BLaER1 (cell line): ENCODE results near the gene PSMB1.
"Not testable (repeated sequence)": the region's sequence is repeated elsewhere in the genome, so short reads cannot be mapped to it uniquely, and the experiment has no call there.

Experiments used
- H3K27ac ChIP-seq: shearing (Covaris generic); formaldehyde crosslinking; 2 replicates; pipeline ENCODE4 v1.8.1; 2022
- H3K27me3 ChIP-seq: shearing (Covaris generic); formaldehyde crosslinking; 2 replicates; pipeline ENCODE4 v1.8.1; 2022
- H3K36me3 ChIP-seq: shearing (Covaris generic); formaldehyde crosslinking; 2 replicates; pipeline ENCODE4 v1.8.1; 2022
- H3K4me1 ChIP-seq: shearing (Covaris generic); formaldehyde crosslinking; 2 replicates; pipeline ENCODE4 v1.8.1; 2022
- H3K4me2 ChIP-seq: shearing (Covaris generic); formaldehyde crosslinking; 2 replicates; pipeline ENCODE4 v1.8.1; 2022
- H3K4me3 ChIP-seq: shearing (Covaris generic); formaldehyde crosslinking; 2 replicates; pipeline ENCODE4 v1.8.1; 2022
- H3K9ac ChIP-seq: shearing (Covaris generic); formaldehyde crosslinking; 2 replicates; pipeline ENCODE4 v1.8.1; 2022
- H3K9me3 ChIP-seq: shearing (Covaris generic); formaldehyde crosslinking; 2 replicates; pipeline ENCODE4 v1.8.1; 2022
- H4K20me1 ChIP-seq: shearing (Covaris generic); formaldehyde crosslinking; 2 replicates; pipeline ENCODE4 v1.8.1; 2022
- Cebpa-rat ChIP-seq: shearing (Covaris generic); IDR thresholded peaks from 2 replicates; pipeline ENCODE4 v1.8.1; 2022

Gene PSMB1

DNA sequence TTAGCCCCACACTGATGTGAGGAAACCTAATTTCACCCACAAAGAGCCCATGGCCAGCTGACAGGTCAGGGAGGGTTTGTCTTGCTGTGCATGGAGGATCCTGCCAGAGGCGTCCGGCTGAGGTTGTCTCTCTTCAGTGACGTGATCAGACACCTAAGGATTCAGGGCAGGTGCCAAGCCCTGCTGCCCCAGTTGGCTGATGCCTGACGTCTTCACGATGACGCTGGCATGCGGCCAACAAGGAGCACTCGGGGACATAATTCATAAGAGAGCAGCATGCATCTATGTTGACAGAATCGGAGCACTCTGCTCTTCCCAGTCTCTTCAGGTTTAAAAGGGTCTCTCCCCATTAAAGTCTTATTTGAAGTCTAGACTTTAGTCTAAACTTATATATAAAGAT is 47.8 kb downstream of the PSMB1 start:
- H4K20me1 ChIP-seq, result no peaks in the 10 kb centered on the region
- no peaks in the 10 kb centered on the region for H3K27me3 ChIP-seq
- no peaks in the 10 kb centered on the region for H3K4me1 ChIP-seq
- TF ChIP-seq Cebpa-rat, result no peak
- peaks cover 30% of the 10 kb centered on the region for H3K9me3 ChIP-seq
- no peaks in the 10 kb centered on the region for H3K36me3 ChIP-seq
- no peak overlapping the region for H3K4me3 ChIP-seq
- no peak overlapping the region for H3K4me2 ChIP-seq
- H3K9ac ChIP-seq, result no peak overlapping the region
- no peak overlapping the region for H3K27ac ChIP-seq

GRCh38 chr6:170504479-170504878 is 48.6 kb downstream of the PSMB1 start:
- Histone ChIP-seq H3K9me3 (peaks cover 30% of the 10 kb centered on the region), H4K20me1 (no peaks in the 10 kb centered on the region), H3K36me3 (no peaks in the 10 kb centered on the region), H3K27me3 (no peaks in the 10 kb centered on the region), H3K27ac (no peak overlapping the region), H3K4me3 (no peak overlapping the region), H3K9ac (no peak overlapping the region), H3K4me1 (no peaks in the 10 kb centered on the region), H3K4me2 (no peak overlapping the region)
- no peak for TF ChIP-seq Cebpa-rat

DNA sequence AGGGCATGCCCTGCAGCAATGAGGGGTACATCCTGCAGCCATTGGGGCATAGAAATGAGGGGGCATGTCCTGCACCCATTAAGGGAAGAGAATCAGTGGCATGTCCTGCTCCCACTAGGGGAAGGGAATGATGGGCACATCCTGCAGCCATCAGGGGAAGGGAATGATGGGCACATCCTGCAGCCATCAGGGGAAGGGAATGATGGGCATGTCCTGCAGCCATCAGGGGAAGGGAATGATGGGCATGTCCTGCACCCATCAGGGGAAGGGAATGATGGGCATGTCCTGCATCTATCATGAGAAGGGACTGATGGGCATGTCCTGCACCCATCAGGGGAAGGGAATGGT is 49.7 kb downstream of the PSMB1 start:
- Histone ChIP-seq H3K27ac (no peak overlapping the region), H3K4me2 (no peak overlapping the region), H3K9ac (no peak overlapping the region), H3K36me3 (no peaks in the 10 kb centered on the region), H3K9me3 (peaks cover 30% of the 10 kb centered on the region), H3K27me3 (no peaks in the 10 kb centered on the region), H3K4me1 (no peaks in the 10 kb centered on the region), H3K4me3 (no peak overlapping the region), H4K20me1 (no peaks in the 10 kb centered on the region)
- no peak for TF ChIP-seq Cebpa-rat

GRCh38 chr6:170502733-170503413 is 50.2 kb downstream of the PSMB1 start:
- H3K9me3 ChIP-seq, result peaks cover 30% of the 10 kb centered on the region
- not testable (repeated sequence) for H3K4me1 ChIP-seq, H3K4me2 ChIP-seq, H3K9ac ChIP-seq, H3K36me3 ChIP-seq, H4K20me1 ChIP-seq, H3K27ac ChIP-seq, H3K27me3 ChIP-seq, H3K4me3 ChIP-seq

DNA sequence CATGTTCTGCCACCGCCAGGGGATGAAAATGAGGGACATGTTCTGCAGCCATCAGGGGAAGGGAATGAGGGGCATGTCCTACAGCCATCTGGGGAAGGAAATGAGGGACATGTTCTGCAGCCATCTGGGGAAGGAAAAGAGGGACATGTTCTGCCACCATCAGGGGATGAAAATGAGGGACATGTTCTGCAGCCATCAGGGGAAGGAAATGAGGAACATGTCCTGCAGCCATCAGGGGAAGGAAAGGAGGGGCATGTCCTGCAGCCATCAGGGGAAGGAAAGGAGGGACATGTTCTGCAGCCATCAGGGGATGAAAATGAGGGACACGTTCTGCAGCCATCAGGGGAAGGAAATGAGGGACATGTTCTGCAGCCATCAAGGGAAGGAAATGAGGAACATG is 50.8 kb downstream of the PSMB1 start:
- not testable (repeated sequence) for H3K9ac ChIP-seq, H4K20me1 ChIP-seq, H3K4me3 ChIP-seq, H3K27me3 ChIP-seq, H3K36me3 ChIP-seq, H3K4me2 ChIP-seq, H3K27ac ChIP-seq, H3K4me1 ChIP-seq
- H3K9me3 ChIP-seq, result peaks cover 30% of the 10 kb centered on the region

DNA sequence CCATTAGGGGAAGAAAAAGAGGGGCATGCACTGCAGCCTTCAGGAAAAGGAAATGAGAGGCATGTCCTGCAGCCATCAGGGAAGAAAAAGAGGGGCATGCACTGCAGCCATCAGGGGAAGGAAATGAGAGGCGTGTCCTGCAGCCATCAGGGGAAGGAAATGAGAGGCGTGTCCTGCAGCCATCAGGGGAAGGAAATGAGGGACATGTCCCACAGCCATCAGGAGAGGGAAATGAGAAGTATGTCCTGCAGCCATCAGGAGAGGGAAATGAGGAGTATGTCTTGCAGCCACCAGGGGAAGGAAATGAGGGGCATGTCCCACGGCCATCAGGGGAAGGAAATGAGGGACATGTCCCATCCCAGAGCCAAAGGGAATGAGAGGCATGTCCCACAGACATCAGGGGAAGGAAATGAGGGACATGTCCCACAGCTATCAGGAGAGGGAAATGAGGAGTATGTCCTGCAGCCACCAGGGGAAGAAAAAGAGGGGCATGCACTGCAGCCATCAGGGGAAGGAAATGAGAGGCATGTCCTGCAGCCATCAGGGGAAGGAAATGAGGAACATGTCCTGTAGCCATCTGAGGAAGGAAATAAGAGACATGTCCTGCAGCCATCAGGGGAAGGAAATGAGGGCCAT is 52.0 kb downstream of the PSMB1 start:
- Histone ChIP-seq H4K20me1 (no peaks in the 10 kb centered on the region), H3K4me2 (no peak overlapping the region; the same call in 1 of the 2 replicates), H3K9ac (no peak overlapping the region), H3K4me1 (no peaks in the 10 kb centered on the region), H3K36me3 (no peaks in the 10 kb centered on the region), H3K4me3 (no peak overlapping the region), H3K27ac (no peak overlapping the region), H3K27me3 (no peaks in the 10 kb centered on the region), H3K9me3 (peaks cover 30% of the 10 kb centered on the region)
- TF ChIP-seq Cebpa-rat, result no peak

- Histone ChIP-seq H3K4me3 (no peak overlapping the region), H3K36me3 (no peaks in the 10 kb centered on the region), H3K4me1 (no peaks in the 10 kb centered on the region), H4K20me1 (no peaks in the 10 kb centered on the region), H3K27ac (no peak overlapping the region), H3K4me2 (no peak overlapping the region), H3K27me3 (no peaks in the 10 kb centered on the region), H3K9ac (no peak overlapping the region), H3K9me3 (peaks cover 23% of the 10 kb centered on the region)
- no peak for TF ChIP-seq Cebpa-rat
Observed at GRCh38 chr6:170497841-170498301, 55.2 kb downstream of the PSMB1 start.

- Histone ChIP-seq H3K27me3 (no peaks in the 10 kb centered on the region), H3K4me3 (no peak overlapping the region), H4K20me1 (no peaks in the 10 kb centered on the region), H3K4me2 (no peak overlapping the region), H3K36me3 (no peaks in the 10 kb centered on the region), H3K9ac (no peak overlapping the region), H3K4me1 (no peaks in the 10 kb centered on the region), H3K27ac (no peak overlapping the region), H3K9me3 (no peaks in the 10 kb centered on the region)
- no peak for TF ChIP-seq Cebpa-rat
Observed at GRCh38 chr6:170493354-170493753, 59.8 kb downstream of the PSMB1 start.

GRCh38 chr6:170490259-170490658 is 62.8 kb downstream of the PSMB1 start:
- H3K9me3 ChIP-seq, result no peaks in the 10 kb centered on the region
- no peaks in the 10 kb centered on the region for H3K27me3 ChIP-seq
- H3K27ac ChIP-seq, result no peak overlapping the region
- no peak overlapping the region for H3K9ac ChIP-seq
- H3K4me2 ChIP-seq, result no peak overlapping the region
- no peak overlapping the region for H3K4me3 ChIP-seq
- no peaks in the 10 kb centered on the region for H3K4me1 ChIP-seq
- TF ChIP-seq Cebpa-rat, result no peak
- H3K36me3 ChIP-seq, result no peaks in the 10 kb centered on the region
- H4K20me1 ChIP-seq, result no peaks in the 10 kb centered on the region

- Histone ChIP-seq H3K36me3 (no peaks in the 10 kb centered on the region), H3K4me1 (no peaks in the 10 kb centered on the region), H3K9ac (no peak overlapping the region), H4K20me1 (no peaks in the 10 kb centered on the region), H3K9me3 (no peaks in the 10 kb centered on the region), H3K27me3 (no peaks in the 10 kb centered on the region), H3K4me3 (no peak overlapping the region), H3K4me2 (no peak overlapping the region), H3K27ac (no peak overlapping the region)
- no peak for TF ChIP-seq Cebpa-rat
Observed at GRCh38 chr6:170489836-170490235, 63.3 kb downstream of the PSMB1 start.
